GM15510 (cell line): ENCODE data around the gene SLC10A7.

Experiments used
- POLR2A ChIP-seq: IDR thresholded peaks from 3 replicates; pipeline ENCODE4 v1.6.1; 2011; ENCODE audit warnings: borderline replicate concordance; ENCODE audit not compliant: insufficient read length; ENCODE audit errors: extremely low read depth

Gene SLC10A7

GRCh38 chr4:146283758-146284651, 237.7 kb downstream of the SLC10A7 start:
- TF ChIP-seq POLR2A: no peak

GRCh38 chr4:146282657-146283056, 239.1 kb downstream of the SLC10A7 start:
- no peak for TF ChIP-seq POLR2A

GRCh38 chr4:146278986-146279385, 242.8 kb downstream of the SLC10A7 start:
- TF ChIP-seq POLR2A: no peak

- TF ChIP-seq POLR2A: no peak
These were observed 246.4 kb downstream of the SLC10A7 start for GRCh38 chr4:146275370-146275769.

- TF ChIP-seq POLR2A: no peak
These were observed 247.0 kb downstream of the SLC10A7 start for GRCh38 chr4:146274774-146275173.

DNA sequence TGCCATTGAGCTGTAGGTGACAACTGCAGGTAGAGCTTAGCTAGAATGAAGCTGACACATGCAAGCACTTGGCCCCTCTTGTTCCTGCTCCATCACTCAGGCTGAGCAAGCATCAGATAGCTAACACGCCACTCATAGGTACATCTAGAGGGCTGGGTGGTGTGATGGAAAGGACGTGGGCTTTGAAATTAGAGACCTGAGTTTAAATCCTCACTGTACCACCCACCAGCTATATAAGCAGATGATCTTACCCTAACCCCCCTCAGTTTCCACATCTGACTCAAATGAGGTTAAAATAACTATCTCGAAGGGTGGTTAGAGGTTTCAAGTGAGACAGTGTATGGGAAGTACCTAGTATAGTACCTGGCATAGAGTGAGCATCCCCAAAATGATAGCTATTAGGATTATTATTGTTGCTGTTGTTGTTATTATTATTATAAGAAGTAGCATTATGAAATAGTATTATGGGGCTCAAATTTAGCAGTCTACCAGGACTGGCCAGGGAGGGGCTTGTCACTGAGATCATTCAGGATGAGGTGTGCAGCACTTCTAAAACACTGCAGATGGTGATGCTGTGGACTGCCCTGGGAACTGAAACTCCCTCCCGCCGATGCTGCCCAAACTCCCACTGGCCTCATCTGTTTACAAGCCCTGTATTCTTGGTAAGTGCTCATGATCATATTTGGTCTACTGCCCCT, 248.4 kb downstream of the SLC10A7 start:
- peak; percentile 33 for TF ChIP-seq POLR2A

GRCh38 chr4:146271466-146271865, 250.3 kb downstream of the SLC10A7 start:
- no peak for TF ChIP-seq POLR2A

- TF ChIP-seq POLR2A: no peak
These were observed 252.5 kb downstream of the SLC10A7 start for GRCh38 chr4:146269228-146269653.

GRCh38 chr4:146267826-146268225, 253.9 kb downstream of the SLC10A7 start:
- TF ChIP-seq POLR2A: no peak

DNA sequence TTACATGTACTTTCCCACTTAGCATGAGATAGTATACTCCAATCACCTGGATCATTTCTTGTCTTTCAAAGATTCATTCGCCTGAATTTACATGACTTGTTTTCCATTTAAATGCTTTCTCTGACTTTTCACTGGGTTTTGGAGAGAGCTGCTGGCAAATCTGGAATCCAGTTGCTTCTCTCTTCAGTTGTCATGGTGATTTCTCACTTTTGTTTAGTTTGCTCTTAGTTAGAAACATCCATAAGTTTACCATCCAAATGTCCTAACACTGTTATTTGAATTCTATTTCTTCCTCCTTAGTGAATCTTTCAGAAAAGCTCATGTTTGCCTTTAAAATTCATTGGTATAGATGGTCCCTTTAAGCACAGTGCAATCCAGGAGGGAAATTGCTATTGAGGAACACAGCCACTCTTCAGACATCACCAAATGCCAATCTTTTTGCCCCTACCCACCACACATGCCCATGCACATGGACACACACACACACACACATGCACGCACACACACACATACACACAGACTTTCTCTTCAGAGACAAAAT, 255.7 kb downstream of the SLC10A7 start:
- no peak for TF ChIP-seq POLR2A

DNA sequence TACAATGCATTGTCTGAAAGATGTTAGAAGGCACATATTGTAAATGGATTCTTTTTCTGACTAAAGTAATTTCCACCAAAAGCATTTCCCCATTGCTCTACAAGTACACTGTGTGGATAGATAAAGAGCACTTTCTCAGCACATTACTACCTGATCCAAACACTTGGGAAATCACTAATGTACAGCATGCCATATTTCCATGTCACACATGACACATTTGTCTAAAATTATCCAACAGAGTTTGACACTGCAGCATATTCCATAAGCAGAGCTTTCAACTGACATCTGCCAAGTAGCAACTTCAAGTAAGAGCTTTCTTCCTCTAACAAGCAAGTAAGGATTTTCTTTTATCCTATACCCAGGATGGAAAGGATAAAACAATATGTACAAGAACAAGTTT, 257.9 kb downstream of the SLC10A7 start:
- TF ChIP-seq POLR2A: no peak

- TF ChIP-seq POLR2A: no peak
These were observed 260.7 kb downstream of the SLC10A7 start for GRCh38 chr4:146261041-146261440.

GRCh38 chr4:146260521-146260920, 261.2 kb downstream of the SLC10A7 start:
- no peak for TF ChIP-seq POLR2A

DNA sequence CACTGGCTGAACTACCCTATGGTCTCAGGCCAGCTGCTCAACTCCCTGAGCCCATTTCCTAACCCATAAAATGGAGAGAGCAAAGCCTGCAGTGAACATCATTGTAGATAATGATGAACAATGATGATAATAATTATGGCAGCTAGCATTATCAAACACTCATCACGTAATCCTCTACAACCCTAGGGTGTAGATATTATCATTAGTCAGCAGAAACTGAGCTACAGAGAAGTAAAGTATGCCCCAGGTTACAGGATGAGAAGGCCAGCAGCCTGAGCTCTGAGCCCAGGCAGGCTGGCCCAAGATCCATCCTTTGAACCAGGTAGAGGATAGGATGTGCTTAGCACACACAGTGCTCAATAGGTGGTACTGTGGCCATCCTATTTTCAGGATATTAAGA, 264.2 kb downstream of the SLC10A7 start:
- no peak for TF ChIP-seq POLR2A

GRCh38 chr4:146256328-146256727, 265.4 kb downstream of the SLC10A7 start:
- TF ChIP-seq POLR2A: no peak
